OCI-LY7 (cell line): ENCODE data around the gene ZNF808. TPM values are rescaled to one million over a fixed set of nuclear protein-coding genes. Genes with fewer than 3 reads are reported as not detected.

Source experiments
- BruUV-seq: library from RNA; stranded (reverse); fragments of 400-500 nt; replicated peaks from 2 replicates; lab custom pipeline; 2021; lab: Mats Ljungman, UMichigan
- CTCF ChIA-PET: fragments of 300-600 bp; sonication (Branson Sonifier 250); formaldehyde crosslinking; loops from one replicate; lab custom pipeline; 2022; ENCODE audit warnings: antibody characterized with exemption; ENCODE audit not compliant: unreplicated experiment; lab: Charles Lee
- POLR2A ChIA-PET: fragments of 300-600 bp; sonication (Branson Sonifier 250); formaldehyde crosslinking; loops from one replicate; lab custom pipeline; 2022; ENCODE audit warnings: antibody characterized with exemption; lab: Charles Lee
- DNase-seq: peaks from one replicate; pipeline ENCODE4 v3.0.0-alpha.2; 2015; ENCODE audit warnings: low spot score
- H2AFZ ChIP-seq: fragments of 200-600 bp; sonication (generic), shearing (Covaris generic); 2 replicates; pipeline ENCODE4 v1.6.1; 2014; ENCODE audit warnings: mild to moderate bottlenecking, antibody characterized with exemption, low read length, moderate library complexity
- H3K27ac ChIP-seq: fragments of 200-600 bp; sonication (generic); 2 replicates; pipeline ENCODE4 v1.5.1; 2014; ENCODE audit warnings: mixed run types, low read depth, mild to moderate bottlenecking, moderate library complexity, low read length, inconsistent platforms; ENCODE audit not compliant: poor library complexity, severe bottlenecking
- H3K36me3 ChIP-seq: fragments of 200-600 bp; sonication (generic); 2 replicates; pipeline ENCODE4 v1.6.1; 2014; ENCODE audit warnings: mild to moderate bottlenecking, antibody characterized with exemption, low read length, moderate library complexity, mixed read lengths; ENCODE audit not compliant: insufficient read depth
- H3K4me1 ChIP-seq: fragments of 200-600 bp; sonication (generic); 2 replicates; pipeline ENCODE4 v1.5.1; 2014; ENCODE audit warnings: mild to moderate bottlenecking, low read length; ENCODE audit not compliant: insufficient read depth, poor library complexity, severe bottlenecking
- H3K4me2 ChIP-seq: fragments of 200-600 bp; sonication (generic); 2 replicates; pipeline ENCODE4 v1.6.1; 2014; ENCODE audit warnings: mild to moderate bottlenecking, low read length
- H3K4me3 ChIP-seq: fragments of 200-600 bp; sonication (generic); 2 replicates; pipeline ENCODE4 v1.5.1; 2014; ENCODE audit warnings: mild to moderate bottlenecking, low read depth, low read length; ENCODE audit not compliant: poor library complexity, severe bottlenecking
- H3K79me2 ChIP-seq: fragments of 200-600 bp; sonication (generic); 2 replicates; pipeline ENCODE4 v1.6.1; 2016; ENCODE audit warnings: low read depth, mild to moderate bottlenecking, low read length, moderate library complexity, mixed read lengths; ENCODE audit not compliant: insufficient read depth
- H3K9me2 ChIP-seq: fragments of 200-600 bp; sonication (generic); 2 replicates; pipeline ENCODE4 v1.6.1; 2016; ENCODE audit warnings: mild to moderate bottlenecking, low read length, mixed read lengths; ENCODE audit not compliant: insufficient read depth
- H3K9me3 ChIP-seq: fragments of 200-600 bp; sonication (generic); 2 replicates; pipeline ENCODE4 v1.6.1; 2014; ENCODE audit warnings: mild to moderate bottlenecking, mixed run types, low read length, mixed read lengths
- H4K20me1 ChIP-seq: fragments of 200-600 bp; sonication (generic); 2 replicates; pipeline ENCODE4 v1.6.1; 2014; ENCODE audit warnings: mild to moderate bottlenecking, antibody characterized with exemption, low read length, moderate library complexity, mixed read lengths; ENCODE audit not compliant: insufficient read depth
- CTCF ChIP-seq: fragments of 200-600 bp; sonication (generic); conservative IDR thresholded peaks from 2 replicates; pipeline ENCODE4 v1.5.1; 2014; ENCODE audit warnings: mild to moderate bottlenecking, antibody characterized with exemption, low read length, moderate library complexity, mixed read lengths
- EZH2phosphoT487 ChIP-seq: fragments of 200-600 bp; sonication (generic); IDR thresholded peaks from 2 replicates; pipeline ENCODE4 v1.6.1; 2018; ENCODE audit warnings: low read depth, borderline replicate concordance, mild to moderate bottlenecking, mixed run types, antibody characterized with exemption, low read length, moderate library complexity, mixed read lengths
- intact Hi-C: fragments of 100-400 bp; cut with micrococcal nuclease; formaldehyde crosslinking; loops from one replicate; pipeline ENCODE4 v1.10.0; 2022; ENCODE audit not compliant: unreplicated experiment
- total RNA-seq, 2 experiments: library from RNA; depleted of rRNA in 1 of 2; stranded (reverse); fragments of >200 nt in 1 of 2; shearing (Covaris generic) in 1 of 2; gene quantifications; 2 replicates each; pipeline ENCODE4 v1.2.3, GENCODE V29; 2014 to 2022

Gene ZNF808
- total RNA-seq, 2 experiments from 2014 or later = 26.9 to 29.2 TPM

GRCh38 chr19:52520013-52520412 lies 7.5 kb upstream of the ZNF808 start:
- Histone ChIP-seq H3K4me3 (no peak overlapping the region), H3K4me2 (no peak overlapping the region), H4K20me1 (no peaks in the 10 kb centered on the region), H3K27ac (no peak overlapping the region), H3K9me2 (no peaks in the 10 kb centered on the region), H3K4me1 (no peaks in the 10 kb centered on the region), H3K36me3 (no peaks in the 10 kb centered on the region), H3K79me2 (no peaks in the 10 kb centered on the region), H2AFZ (no peak overlapping the region), H3K9me3 (no peaks in the 10 kb centered on the region)
- no peak for TF ChIP-seq EZH2phosphoT487
- BruUV-seq = no TSS peak
- no peak for DNase-seq
- ChIA-PET CTCF (no interaction called here), POLR2A (no interaction called here)
- intact Hi-C loops = no loop called here

GRCh38 chr19:52522551-52522950 lies 4.9 kb upstream of the ZNF808 start:
- ChIA-PET CTCF (no interaction called here), POLR2A (no interaction called here)
- BruUV-seq = no TSS peak
- intact Hi-C loops = no loop called here
- TF ChIP-seq CTCF = no peak
- no peak for TF ChIP-seq EZH2phosphoT487
- Histone ChIP-seq H3K27ac (no peak overlapping the region), H3K9me2 (no peaks in the 10 kb centered on the region), H4K20me1 (no peaks in the 10 kb centered on the region), H3K4me1 (peaks cover 7% of the 10 kb centered on the region), H2AFZ (no peak overlapping the region), H3K79me2 (no peaks in the 10 kb centered on the region; the same call in 1 of the 2 replicates), H3K9me3 (no peaks in the 10 kb centered on the region), H3K4me3 (no peak overlapping the region), H3K36me3 (no peaks in the 10 kb centered on the region), H3K4me2 (no peak overlapping the region)
- no peak for DNase-seq

- POLR2A ChIA-PET = no interaction called here
Observed at GRCh38 chr19:52524086-52524485, 3.4 kb upstream of the ZNF808 start.

More at GRCh38 chr19:52524086-52524485, 3.4 kb upstream of the ZNF808 start:
- DNase-seq = no peak
- H2AFZ ChIP-seq = no peak overlapping the region
- H3K4me1 ChIP-seq = peaks cover 17% of the 10 kb centered on the region
- CTCF ChIA-PET = no interaction called here
- BruUV-seq = no TSS peak
- H3K4me2 ChIP-seq = no peak overlapping the region
- no peaks in the 10 kb centered on the region for H3K9me3 ChIP-seq
- H3K9me2 ChIP-seq = no peaks in the 10 kb centered on the region
- no peaks in the 10 kb centered on the region; the same call in 1 of the 2 replicates for H3K36me3 ChIP-seq
- peaks cover 15% of the 10 kb centered on the region; the same call in 1 of the 2 replicates for H3K79me2 ChIP-seq
- no peak overlapping the region for H3K4me3 ChIP-seq
- no peak overlapping the region for H3K27ac ChIP-seq
- no peak for TF ChIP-seq CTCF
- TF ChIP-seq EZH2phosphoT487 = no peak
- intact Hi-C loops = no loop called here
- H4K20me1 ChIP-seq = no peaks in the 10 kb centered on the region
